H9 (cell line): Measurements from ENCODE around the gene MYO1C. TPM values are rescaled to one million over a fixed set of nuclear protein-coding genes. Genes with fewer than 3 reads are reported as not detected.

ENCODE experiments used
- DNase-seq: peaks from one replicate; pipeline ENCODE4 v3.0.0-alpha.2; 2017
- H2AFZ ChIP-seq: one replicate; pipeline ENCODE4 v1.6.1; 2013; ENCODE audit warnings: mild to moderate bottlenecking, low read length, control low read depth, moderate library complexity
- H2AK5ac ChIP-seq: 2 replicates; pipeline ENCODE4 v1.6.1; 2013; ENCODE audit warnings: low read length, control low read depth, mixed read lengths; ENCODE audit not compliant: insufficient read length
- H2BK120ac ChIP-seq: one replicate; pipeline ENCODE4 v1.6.1; 2013; ENCODE audit warnings: low read depth, mild to moderate bottlenecking, low read length, control low read depth, inconsistent platforms; ENCODE audit not compliant: poor library complexity, severe bottlenecking
- H2BK12ac ChIP-seq: 2 replicates; pipeline ENCODE4 v1.6.1; 2013; ENCODE audit warnings: low read length, control low read depth, mixed read lengths, low read depth; ENCODE audit not compliant: insufficient read length
- H2BK15ac ChIP-seq: 2 replicates; pipeline ENCODE4 v1.6.1; 2013; ENCODE audit warnings: low read depth, low read length, control low read depth
- H2BK20ac ChIP-seq: one replicate; pipeline ENCODE4 v1.6.1; 2013; ENCODE audit warnings: low read depth, mild to moderate bottlenecking, low read length, control low read depth, inconsistent platforms; ENCODE audit not compliant: poor library complexity, severe bottlenecking
- H2BK5ac ChIP-seq: 2 replicates; pipeline ENCODE4 v1.6.1; 2013; ENCODE audit warnings: low read length, control low read depth, mixed read lengths; ENCODE audit not compliant: insufficient read length
- H3K14ac ChIP-seq: 2 replicates; pipeline ENCODE4 v1.6.1; 2013; ENCODE audit warnings: low read length, control low read depth; ENCODE audit not compliant: insufficient read depth
- H3K18ac ChIP-seq: 2 replicates; pipeline ENCODE4 v1.6.1; 2013; ENCODE audit warnings: low read depth, mild to moderate bottlenecking, mixed read lengths, low read length, control low read depth; ENCODE audit not compliant: insufficient read length
- H3K23ac ChIP-seq: 2 replicates; pipeline ENCODE4 v1.6.1; 2013; ENCODE audit warnings: low read length, control low read depth, mixed read lengths, low read depth; ENCODE audit not compliant: insufficient read length
- H3K23me2 ChIP-seq: 2 replicates; pipeline ENCODE4 v1.6.1; 2013; ENCODE audit warnings: low read depth, mild to moderate bottlenecking, mixed read lengths, low read length, control low read depth; ENCODE audit not compliant: insufficient read length, poor library complexity, severe bottlenecking
- H3K27ac ChIP-seq: 2 replicates; pipeline ENCODE4 v1.5.1; 2013; ENCODE audit warnings: low read length, control low read depth, mixed read lengths, low read depth; ENCODE audit not compliant: insufficient read length
- H3K27me3 ChIP-seq: 2 replicates; pipeline ENCODE4 v1.6.1; 2013; ENCODE audit warnings: low read length, control low read depth, inconsistent platforms; ENCODE audit not compliant: insufficient read depth
- H3K4ac ChIP-seq: 2 replicates; pipeline ENCODE4 v1.6.1; 2013; ENCODE audit warnings: low read depth, mild to moderate bottlenecking, control low read depth, inconsistent platforms, low read length, moderate library complexity
- H3K4me1 ChIP-seq: 2 replicates; pipeline ENCODE4 v1.6.1; 2013; ENCODE audit warnings: low read length, control low read depth, inconsistent platforms; ENCODE audit not compliant: insufficient read depth
- H3K4me2 ChIP-seq: 2 replicates; pipeline ENCODE4 v1.6.1; 2013; ENCODE audit warnings: low read length, control low read depth, mixed read lengths; ENCODE audit not compliant: insufficient read length, insufficient read depth
- H3K56ac ChIP-seq: 2 replicates; pipeline ENCODE4 v1.6.1; 2013; ENCODE audit warnings: low read depth, mild to moderate bottlenecking, mixed read lengths, low read length, control low read depth; ENCODE audit not compliant: insufficient read length
- H3K79me1 ChIP-seq: 2 replicates; pipeline ENCODE4 v1.6.1; 2013; ENCODE audit warnings: low read depth, mild to moderate bottlenecking, moderate library complexity, low read length, control low read depth, inconsistent platforms; ENCODE audit not compliant: insufficient read depth, poor library complexity, severe bottlenecking
- H3K79me2 ChIP-seq: 2 replicates; pipeline ENCODE4 v1.6.1; 2013; ENCODE audit warnings: low read length, control low read depth, inconsistent platforms; ENCODE audit not compliant: insufficient read depth
- H3K9ac ChIP-seq: 2 replicates; pipeline ENCODE4 v1.6.1; 2013; ENCODE audit warnings: low read length, control low read depth, mixed read lengths; ENCODE audit not compliant: insufficient read length; ENCODE audit errors: extremely low read depth
- H3K9me3 ChIP-seq: one replicate; pipeline ENCODE4 v1.6.1; 2013; ENCODE audit warnings: low read depth, low read length, inconsistent platforms; ENCODE audit not compliant: control insufficient read depth
- H3T11ph ChIP-seq: one replicate; pipeline ENCODE4 v1.6.1; 2013; ENCODE audit warnings: mild to moderate bottlenecking, low read length, control low read depth, inconsistent platforms
- H4K20me1 ChIP-seq: one replicate; pipeline ENCODE4 v1.6.1; 2013; ENCODE audit not compliant: control insufficient read depth, insufficient read length, insufficient read depth
- H4K5ac ChIP-seq: 2 replicates; pipeline ENCODE4 v1.6.1; 2013; ENCODE audit warnings: low read depth, mild to moderate bottlenecking, mixed read lengths, low read length, control low read depth; ENCODE audit not compliant: insufficient read length
- H4K8ac ChIP-seq: replicated peaks from 2 replicates; pipeline ENCODE4 v1.6.1; 2013; ENCODE audit warnings: low read length, control low read depth, mixed read lengths, low read depth; ENCODE audit not compliant: insufficient read length
- H4K91ac ChIP-seq: 2 replicates; pipeline ENCODE4 v1.6.1; 2013; ENCODE audit warnings: low read depth, mild to moderate bottlenecking, moderate library complexity, mixed read lengths, low read length, control low read depth; ENCODE audit not compliant: insufficient read length
- H3K27ac Mint-ChIP-seq, 3 experiments: 2 replicates in 2 of 3; 3 replicates in 1 of 3; pipeline ENCODE4 v1.8.0; 2020 to 2021; ENCODE audit warnings: mixed read lengths in 3 of 3, mild to moderate bottlenecking in 1 of 3, moderate library complexity in 1 of 3
- H3K27me3 Mint-ChIP-seq: 2 replicates; pipeline ENCODE4 v1.8.0; 2021; ENCODE audit warnings: low read depth, mild to moderate bottlenecking, moderate library complexity, mixed read lengths
- H3K36me3 Mint-ChIP-seq, 3 experiments: 2 replicates in 2 of 3; 3 replicates in 1 of 3; pipeline ENCODE4 v1.8.0; 2020 to 2021; ENCODE audit warnings: low read depth in 3 of 3, mixed read lengths in 3 of 3; ENCODE audit not compliant: insufficient read depth in 1 of 3
- H3K4me1 Mint-ChIP-seq, 2 experiments: 2 replicates each; pipeline ENCODE4 v1.8.0; 2020; ENCODE audit warnings: mixed read lengths in 2 of 2
- H3K4me3 Mint-ChIP-seq, 2 experiments: 2 replicates in 1 of 2; 3 replicates in 1 of 2; pipeline ENCODE4 v1.8.0; 2020 to 2021; ENCODE audit warnings: mild to moderate bottlenecking in 2 of 2, mixed read lengths in 2 of 2, moderate library complexity in 1 of 2
- H3K9me3 Mint-ChIP-seq, 2 experiments: 2 replicates in 1 of 2; 3 replicates in 1 of 2; pipeline ENCODE4 v1.8.0; 2020; ENCODE audit warnings: mild to moderate bottlenecking in 2 of 2, mixed read lengths in 2 of 2, moderate library complexity in 1 of 2
- WGBS: extraction: QIAGEN DNeasy Blood & Tissue Kit; methylation state at CpG from one replicate; pipeline ENCODE4 v1.1.7; 2013; ENCODE audit warnings: missing lambda C conversion rate, low lambda C conversion rate, mixed read lengths; ENCODE audit not compliant: insufficient read length; ENCODE audit errors: extremely low coverage; 5-methylcytosine and 5-hydroxymethylcytosine counted together
- total RNA-seq: library from RNA; stranded (reverse); gene quantifications from 2 replicates; pipeline ENCODE4 v1.2.1, GENCODE V29; 2021
- TF ChIP-seq, protein P1 (sequence below): fragments of 200-600 bp; sonication (generic); conservative IDR thresholded peaks from 3 replicates; pipeline ENCODE4 v1.8.0; 2021; ENCODE audit warnings: antibody characterized with exemption, mild to moderate bottlenecking

The MYO1C gene
- total RNA-seq, 1 experiment from 2014 or later, result 86.5 TPM

DNA sequence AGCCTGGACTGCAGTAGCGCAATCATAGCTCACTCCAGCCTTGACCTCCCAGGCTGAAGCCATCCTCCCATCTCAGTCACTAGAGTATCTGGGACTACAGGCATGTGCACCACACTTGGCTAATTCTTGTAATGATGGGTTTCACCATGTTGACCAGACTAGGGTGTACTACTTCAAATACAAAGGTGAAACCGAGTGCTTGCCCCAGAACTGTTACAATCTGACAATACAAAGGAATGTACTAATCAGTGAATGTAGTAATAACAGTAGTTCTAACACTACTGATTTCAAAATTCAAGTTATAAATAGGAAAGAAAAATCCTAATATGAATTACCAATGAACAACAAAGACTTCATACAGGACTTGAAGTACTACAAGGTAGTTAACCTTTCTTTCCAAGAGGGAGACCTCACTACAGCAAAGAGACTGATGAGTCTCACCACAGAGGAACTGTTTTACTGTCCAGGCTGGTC lies 60.8 kb downstream of the MYO1C start:
- DNase-seq, result no peak
- Histone ChIP-seq H3T11ph (no peak overlapping the region), H4K20me1 (no peaks in the 10 kb centered on the region), H2BK20ac (no peak overlapping the region), H3K79me2 (peaks cover 15% of the 10 kb centered on the region; the same call in 1 of the 2 replicates), H3K14ac (no peak overlapping the region), H2BK12ac (no peak overlapping the region), H2BK5ac (no peak overlapping the region), H3K23ac (no peak overlapping the region), H2AK5ac (no peak overlapping the region), H4K5ac (no peak overlapping the region), H4K8ac (no peak overlapping the region), H3K27ac (no peak overlapping the region), H3K4me2 (no peak overlapping the region), H3K4me1 (no peaks in the 10 kb centered on the region), H2BK120ac (no peak overlapping the region), H3K79me1 (peaks cover 10% of the 10 kb centered on the region), H3K23me2 (no peaks in the 10 kb centered on the region), H3K4ac (no peak overlapping the region), H3K56ac (no peak overlapping the region), H3K9ac (no peak overlapping the region), H3K18ac (no peak overlapping the region), H3K27me3 (no peaks in the 10 kb centered on the region), H2BK15ac (no peak overlapping the region), H4K91ac (no peak overlapping the region), H2AFZ (no peak overlapping the region), H3K9me3 (no peaks in the 10 kb centered on the region)
- Mint-ChIP-seq H3K36me3 (peaks cover 36 to 71% (median 64%) of the 10 kb centered on the region in 3 experiments), H3K4me1 (0 out of 4 replicates have a peak, but pooled peaks cover 0 to 3% of the 10 kb centered on the region in 2 experiments), H3K27ac (no peak overlapping the region), H3K27me3 (no peaks in the 10 kb centered on the region), H3K4me3 (no peak overlapping the region; a peak in 1 of 5 replicates), H3K9me3 (peaks cover 0 to 3% of the 10 kb centered on the region in 2 experiments; a peak in 1 of 5 replicates)
- TF ChIP-seq, protein P1, sequence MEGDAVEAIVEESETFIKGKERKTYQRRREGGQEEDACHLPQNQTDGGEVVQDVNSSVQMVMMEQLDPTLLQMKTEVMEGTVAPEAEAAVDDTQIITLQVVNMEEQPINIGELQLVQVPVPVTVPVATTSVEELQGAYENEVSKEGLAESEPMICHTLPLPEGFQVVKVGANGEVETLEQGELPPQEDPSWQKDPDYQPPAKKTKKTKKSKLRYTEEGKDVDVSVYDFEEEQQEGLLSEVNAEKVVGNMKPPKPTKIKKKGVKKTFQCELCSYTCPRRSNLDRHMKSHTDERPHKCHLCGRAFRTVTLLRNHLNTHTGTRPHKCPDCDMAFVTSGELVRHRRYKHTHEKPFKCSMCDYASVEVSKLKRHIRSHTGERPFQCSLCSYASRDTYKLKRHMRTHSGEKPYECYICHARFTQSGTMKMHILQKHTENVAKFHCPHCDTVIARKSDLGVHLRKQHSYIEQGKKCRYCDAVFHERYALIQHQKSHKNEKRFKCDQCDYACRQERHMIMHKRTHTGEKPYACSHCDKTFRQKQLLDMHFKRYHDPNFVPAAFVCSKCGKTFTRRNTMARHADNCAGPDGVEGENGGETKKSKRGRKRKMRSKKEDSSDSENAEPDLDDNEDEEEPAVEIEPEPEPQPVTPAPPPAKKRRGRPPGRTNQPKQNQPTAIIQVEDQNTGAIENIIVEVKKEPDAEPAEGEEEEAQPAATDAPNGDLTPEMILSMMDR, result no peak
- no CpG with 5 or more reads among the region's 2 CpGs for WGBS
